GM12892 (cell line): ENCODE data around the gene SEPTIN14.

Experiments used
- POLR2A ChIP-seq: IDR thresholded peaks from 2 replicates; pipeline ENCODE4 v1.6.1; 2011; ENCODE audit warnings: low read depth, low read length, control low read depth
- POLR2AphosphoS5 ChIP-seq: IDR thresholded peaks from 2 replicates; pipeline ENCODE4 v1.6.1; 2011; ENCODE audit warnings: low read depth, low read length, control low read depth
- TAF1 ChIP-seq: IDR thresholded peaks from 2 replicates; pipeline ENCODE4 v1.6.1; 2011; ENCODE audit warnings: low read depth, mild to moderate bottlenecking, control low read depth, low read length, borderline replicate concordance

GRCh38 chr7:55778631-55779030 lies 83.9 kb downstream of the SEPTIN14 start:
- no peak for TF ChIP-seq POLR2A
- TF ChIP-seq TAF1 = no peak
- no peak for TF ChIP-seq POLR2AphosphoS5
